Measurements from ENCODE around the gene TES.

GRCh38 chr7:116193329-116194087 is 16.8 kb upstream of the TES start:
- TF ChIP-seq, protein P1, sequence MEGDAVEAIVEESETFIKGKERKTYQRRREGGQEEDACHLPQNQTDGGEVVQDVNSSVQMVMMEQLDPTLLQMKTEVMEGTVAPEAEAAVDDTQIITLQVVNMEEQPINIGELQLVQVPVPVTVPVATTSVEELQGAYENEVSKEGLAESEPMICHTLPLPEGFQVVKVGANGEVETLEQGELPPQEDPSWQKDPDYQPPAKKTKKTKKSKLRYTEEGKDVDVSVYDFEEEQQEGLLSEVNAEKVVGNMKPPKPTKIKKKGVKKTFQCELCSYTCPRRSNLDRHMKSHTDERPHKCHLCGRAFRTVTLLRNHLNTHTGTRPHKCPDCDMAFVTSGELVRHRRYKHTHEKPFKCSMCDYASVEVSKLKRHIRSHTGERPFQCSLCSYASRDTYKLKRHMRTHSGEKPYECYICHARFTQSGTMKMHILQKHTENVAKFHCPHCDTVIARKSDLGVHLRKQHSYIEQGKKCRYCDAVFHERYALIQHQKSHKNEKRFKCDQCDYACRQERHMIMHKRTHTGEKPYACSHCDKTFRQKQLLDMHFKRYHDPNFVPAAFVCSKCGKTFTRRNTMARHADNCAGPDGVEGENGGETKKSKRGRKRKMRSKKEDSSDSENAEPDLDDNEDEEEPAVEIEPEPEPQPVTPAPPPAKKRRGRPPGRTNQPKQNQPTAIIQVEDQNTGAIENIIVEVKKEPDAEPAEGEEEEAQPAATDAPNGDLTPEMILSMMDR (IDR thresholded peaks at IDR 0.05; ENCODE audit: low read depth, low read length) = no peak
- TF ChIP-seq POLR2A (IDR thresholded peaks at IDR 0.05; ENCODE audit: extremely low read depth, insufficient read length) (no peak), MAX (IDR thresholded peaks at IDR 0.05; ENCODE audit: low read depth, low read length) (no peak)
